HL-60 (cell line): ENCODE results near the gene ZAP70.

Experiments
- DNase-seq, 2 experiments: peaks; one replicate each; pipeline ENCODE4 v3.0.0-alpha.2; 2010 to 2020; ENCODE audit warnings: low read depth in 1 of 2, low spot score in 1 of 2
- H3K27ac ChIP-seq: fragments of 250-450 bp; sonication (Bioruptor Pico); replicated peaks from 2 replicates; pipeline ENCODE4 v1.5.1; 2020; ENCODE audit warnings: mild to moderate bottlenecking, moderate library complexity
- H3K27me3 ChIP-seq: fragments of 250-450 bp; sonication (Bioruptor Pico); 2 replicates; pipeline ENCODE4 v1.5.1; 2021; ENCODE audit warnings: mild to moderate bottlenecking, moderate library complexity; ENCODE audit not compliant: insufficient read depth, poor library complexity, severe bottlenecking
- H3K4me3 ChIP-seq: replicated peaks from 2 replicates; pipeline ENCODE4 v1.5.1; 2011; ENCODE audit warnings: mild to moderate bottlenecking, control low read depth, low read length; ENCODE audit not compliant: insufficient read depth
- GABPA ChIP-seq: IDR thresholded peaks from 2 replicates; pipeline ENCODE4 v1.6.1; 2012; ENCODE audit warnings: low read depth
- POLR2AphosphoS5 ChIP-seq: IDR thresholded peaks from 2 replicates; pipeline ENCODE4 v1.6.1; 2012; ENCODE audit warnings: low read depth
- SPI1 ChIP-seq: IDR thresholded peaks from 2 replicates; pipeline ENCODE4 v1.6.1; 2012; ENCODE audit warnings: low read depth, mild to moderate bottlenecking, borderline replicate concordance
- TF ChIP-seq, protein P1 (sequence below): IDR thresholded peaks from 2 replicates; pipeline ENCODE4 v1.6.1; 2012; ENCODE audit warnings: low read depth; ENCODE audit not compliant: insufficient replicate concordance
- TF ChIP-seq, protein P2 (sequence below): IDR thresholded peaks from one replicate; pipeline ENCODE4 v1.5.1; 2011; ENCODE audit warnings: low read length, control low read depth, inconsistent platforms; ENCODE audit not compliant: insufficient read depth

ZAP70 gene

DNA sequence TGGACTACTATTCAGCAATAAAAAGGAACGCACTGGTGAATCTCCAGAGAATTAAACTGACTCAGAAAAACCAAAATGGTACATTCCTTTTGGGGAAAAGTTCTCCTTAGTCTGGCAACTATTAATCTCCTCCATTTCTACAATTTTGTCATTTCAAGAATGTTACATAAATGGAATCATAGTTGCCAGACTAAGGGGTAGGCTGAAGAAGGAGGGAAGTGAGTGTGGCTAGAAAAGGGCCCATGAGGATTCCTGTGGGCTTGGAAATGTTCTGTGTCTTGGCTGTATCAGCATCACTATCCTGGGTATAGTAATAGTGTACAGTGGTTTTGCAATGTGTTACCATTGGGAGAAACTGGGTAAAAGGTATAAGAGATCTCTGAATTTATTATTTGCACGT lies 72.4 kb downstream of the ZAP70 start:
- DNase-seq = no peak
- no peaks in the 10 kb centered on the region for H3K27me3 ChIP-seq
- no peak overlapping the region for H3K4me3 ChIP-seq
- TF ChIP-seq POLR2AphosphoS5 (no peak), GABPA (no peak), SPI1 (no peak)
- TF ChIP-seq, protein P1, sequence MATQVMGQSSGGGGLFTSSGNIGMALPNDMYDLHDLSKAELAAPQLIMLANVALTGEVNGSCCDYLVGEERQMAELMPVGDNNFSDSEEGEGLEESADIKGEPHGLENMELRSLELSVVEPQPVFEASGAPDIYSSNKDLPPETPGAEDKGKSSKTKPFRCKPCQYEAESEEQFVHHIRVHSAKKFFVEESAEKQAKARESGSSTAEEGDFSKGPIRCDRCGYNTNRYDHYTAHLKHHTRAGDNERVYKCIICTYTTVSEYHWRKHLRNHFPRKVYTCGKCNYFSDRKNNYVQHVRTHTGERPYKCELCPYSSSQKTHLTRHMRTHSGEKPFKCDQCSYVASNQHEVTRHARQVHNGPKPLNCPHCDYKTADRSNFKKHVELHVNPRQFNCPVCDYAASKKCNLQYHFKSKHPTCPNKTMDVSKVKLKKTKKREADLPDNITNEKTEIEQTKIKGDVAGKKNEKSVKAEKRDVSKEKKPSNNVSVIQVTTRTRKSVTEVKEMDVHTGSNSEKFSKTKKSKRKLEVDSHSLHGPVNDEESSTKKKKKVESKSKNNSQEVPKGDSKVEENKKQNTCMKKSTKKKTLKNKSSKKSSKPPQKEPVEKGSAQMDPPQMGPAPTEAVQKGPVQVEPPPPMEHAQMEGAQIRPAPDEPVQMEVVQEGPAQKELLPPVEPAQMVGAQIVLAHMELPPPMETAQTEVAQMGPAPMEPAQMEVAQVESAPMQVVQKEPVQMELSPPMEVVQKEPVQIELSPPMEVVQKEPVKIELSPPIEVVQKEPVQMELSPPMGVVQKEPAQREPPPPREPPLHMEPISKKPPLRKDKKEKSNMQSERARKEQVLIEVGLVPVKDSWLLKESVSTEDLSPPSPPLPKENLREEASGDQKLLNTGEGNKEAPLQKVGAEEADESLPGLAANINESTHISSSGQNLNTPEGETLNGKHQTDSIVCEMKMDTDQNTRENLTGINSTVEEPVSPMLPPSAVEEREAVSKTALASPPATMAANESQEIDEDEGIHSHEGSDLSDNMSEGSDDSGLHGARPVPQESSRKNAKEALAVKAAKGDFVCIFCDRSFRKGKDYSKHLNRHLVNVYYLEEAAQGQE = no peak
- TF ChIP-seq, protein P2, sequence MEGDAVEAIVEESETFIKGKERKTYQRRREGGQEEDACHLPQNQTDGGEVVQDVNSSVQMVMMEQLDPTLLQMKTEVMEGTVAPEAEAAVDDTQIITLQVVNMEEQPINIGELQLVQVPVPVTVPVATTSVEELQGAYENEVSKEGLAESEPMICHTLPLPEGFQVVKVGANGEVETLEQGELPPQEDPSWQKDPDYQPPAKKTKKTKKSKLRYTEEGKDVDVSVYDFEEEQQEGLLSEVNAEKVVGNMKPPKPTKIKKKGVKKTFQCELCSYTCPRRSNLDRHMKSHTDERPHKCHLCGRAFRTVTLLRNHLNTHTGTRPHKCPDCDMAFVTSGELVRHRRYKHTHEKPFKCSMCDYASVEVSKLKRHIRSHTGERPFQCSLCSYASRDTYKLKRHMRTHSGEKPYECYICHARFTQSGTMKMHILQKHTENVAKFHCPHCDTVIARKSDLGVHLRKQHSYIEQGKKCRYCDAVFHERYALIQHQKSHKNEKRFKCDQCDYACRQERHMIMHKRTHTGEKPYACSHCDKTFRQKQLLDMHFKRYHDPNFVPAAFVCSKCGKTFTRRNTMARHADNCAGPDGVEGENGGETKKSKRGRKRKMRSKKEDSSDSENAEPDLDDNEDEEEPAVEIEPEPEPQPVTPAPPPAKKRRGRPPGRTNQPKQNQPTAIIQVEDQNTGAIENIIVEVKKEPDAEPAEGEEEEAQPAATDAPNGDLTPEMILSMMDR = no peak
- no peak overlapping the region for H3K27ac ChIP-seq

DNA sequence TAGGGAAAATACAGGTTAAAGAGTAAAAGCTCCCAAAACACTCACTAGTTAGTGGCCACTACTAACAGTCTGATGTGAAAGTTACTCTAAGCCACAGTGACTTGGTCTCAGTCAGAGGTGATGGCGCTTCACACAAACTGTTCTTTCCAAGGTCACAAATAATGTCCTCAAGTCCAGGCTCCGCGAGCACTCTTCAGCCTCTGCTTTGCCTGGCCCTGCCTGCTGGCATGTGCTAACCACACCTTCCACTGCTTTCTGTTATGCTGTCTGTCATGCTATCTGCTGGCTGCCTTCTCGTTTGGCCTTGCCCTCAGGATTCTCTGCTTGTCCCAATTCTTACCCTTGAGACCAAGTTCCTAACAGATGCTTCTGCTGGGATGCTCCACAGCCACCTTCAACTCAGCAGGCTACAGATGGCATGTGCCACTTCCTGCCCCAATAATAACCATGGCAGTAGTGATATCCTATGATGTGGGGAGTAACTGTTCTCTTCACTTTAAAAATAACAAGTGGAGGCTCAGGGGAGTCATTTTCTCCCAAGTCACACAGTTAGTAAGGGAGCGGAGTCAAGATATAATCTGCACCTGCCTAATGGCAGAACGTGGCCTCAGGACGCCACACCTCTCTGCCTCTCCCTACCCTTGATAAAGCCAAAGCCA lies 75.7 kb downstream of the ZAP70 start:
- DNase-seq = no peak
- Histone ChIP-seq H3K27me3 (no peaks in the 10 kb centered on the region), H3K4me3 (no peak overlapping the region), H3K27ac (no peak overlapping the region)
- TF ChIP-seq, protein P2 = no peak
- TF ChIP-seq, protein P1 = no peak
- TF ChIP-seq POLR2AphosphoS5 (no peak), GABPA (no peak), SPI1 (no peak)
